HG02943 (cell line): ENCODE data around the gene GSTA5.
"Not testable (repeated sequence)": the region's sequence is repeated elsewhere in the genome, so short reads cannot be mapped to it uniquely, and the experiment has no call there.

Source experiments
- ATAC-seq: cut with Tn5 transposase; IDR thresholded peaks from one replicate; pipeline ENCODE4 v1.9.1; 2021; ENCODE audit warnings: mild to moderate bottlenecking, low read depth, moderate library complexity; ENCODE audit not compliant: unreplicated experiment

The GSTA5 gene

GRCh38 chr6:52799272-52799671 is 41.3 kb downstream of the GSTA5 start:
- ATAC-seq: not testable (repeated sequence)

- ATAC-seq: not testable (repeated sequence)
Measured at GRCh38 chr6:52794366-52794765, 46.2 kb downstream of the GSTA5 start.

DNA sequence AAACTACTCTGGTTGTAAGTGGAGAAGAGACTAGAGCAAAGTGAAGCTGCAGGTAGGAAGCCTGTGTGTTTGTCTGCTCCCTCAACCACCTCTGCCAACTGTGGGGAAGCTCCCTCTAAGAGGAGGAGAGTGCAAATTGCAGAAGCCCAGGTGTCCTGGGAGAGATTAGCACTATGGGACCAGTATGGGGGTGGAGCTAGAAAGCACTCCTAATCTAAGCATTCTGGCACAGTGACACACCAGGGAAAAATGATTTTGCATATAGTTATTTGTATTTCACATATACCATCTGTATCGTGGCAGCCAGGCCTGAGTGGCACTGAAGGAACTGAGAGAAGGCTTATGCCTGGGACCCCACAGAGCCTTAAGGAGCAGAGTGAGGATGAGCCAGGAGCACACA is 49.8 kb downstream of the GSTA5 start:
- ATAC-seq: no peak

DNA sequence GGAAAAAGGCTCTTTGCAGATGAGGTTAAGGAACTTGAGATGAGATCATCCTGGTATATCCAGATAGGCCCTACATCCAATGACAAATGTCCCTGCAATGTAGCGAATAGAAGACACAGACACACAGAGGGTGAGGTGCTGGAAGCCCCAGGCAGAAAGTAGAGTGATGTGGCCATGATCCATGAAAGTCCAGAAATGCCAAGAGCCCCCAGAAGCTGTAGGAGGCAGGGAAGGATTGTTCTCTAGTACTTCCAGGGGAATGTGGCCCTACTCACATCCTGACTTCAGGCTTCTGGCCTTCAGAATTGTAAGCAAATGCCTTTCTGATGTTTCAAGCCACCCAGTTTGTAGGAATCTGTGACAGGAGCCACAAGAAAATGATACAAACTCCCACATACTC is 51.0 kb downstream of the GSTA5 start:
- ATAC-seq: not testable (repeated sequence)

DNA sequence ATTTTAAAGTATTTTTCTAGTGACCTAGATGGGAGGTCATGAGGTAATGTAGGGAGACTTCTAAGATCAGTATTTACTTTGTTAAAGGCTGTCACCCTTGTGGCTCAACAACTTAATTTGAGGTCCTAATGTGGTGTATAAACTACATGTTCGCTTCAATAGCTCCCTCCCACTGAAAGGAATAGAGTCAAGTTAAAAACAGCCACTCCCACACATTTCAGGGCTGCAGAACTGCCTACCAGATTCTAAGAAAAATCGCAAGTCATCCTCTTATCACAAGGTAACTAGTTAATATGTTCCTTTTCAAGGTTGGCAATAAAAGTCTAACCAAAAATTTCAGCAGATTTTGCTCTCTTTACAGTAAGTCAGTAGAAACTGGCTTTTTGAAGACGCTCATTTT is 52.1 kb downstream of the GSTA5 start:
- no peak for ATAC-seq

DNA sequence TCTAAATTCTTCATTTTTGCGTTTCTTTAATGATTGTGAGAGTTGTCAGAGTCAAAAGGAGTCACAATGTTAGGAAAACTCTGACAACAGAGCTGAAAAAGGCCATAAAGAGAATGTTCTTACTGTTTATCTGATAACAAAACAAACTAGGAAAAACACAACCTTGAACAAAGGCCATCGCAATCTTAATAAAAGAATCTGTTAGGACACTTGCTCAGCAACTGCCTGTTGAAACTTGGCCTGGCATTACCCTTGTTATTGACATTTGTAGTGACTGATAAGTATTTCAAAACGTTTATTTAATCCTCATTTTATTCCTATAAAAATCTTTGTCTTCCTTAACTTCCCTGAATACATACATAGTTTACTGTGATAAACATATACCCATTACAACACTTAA is 52.7 kb downstream of the GSTA5 start:
- no peak for ATAC-seq

DNA sequence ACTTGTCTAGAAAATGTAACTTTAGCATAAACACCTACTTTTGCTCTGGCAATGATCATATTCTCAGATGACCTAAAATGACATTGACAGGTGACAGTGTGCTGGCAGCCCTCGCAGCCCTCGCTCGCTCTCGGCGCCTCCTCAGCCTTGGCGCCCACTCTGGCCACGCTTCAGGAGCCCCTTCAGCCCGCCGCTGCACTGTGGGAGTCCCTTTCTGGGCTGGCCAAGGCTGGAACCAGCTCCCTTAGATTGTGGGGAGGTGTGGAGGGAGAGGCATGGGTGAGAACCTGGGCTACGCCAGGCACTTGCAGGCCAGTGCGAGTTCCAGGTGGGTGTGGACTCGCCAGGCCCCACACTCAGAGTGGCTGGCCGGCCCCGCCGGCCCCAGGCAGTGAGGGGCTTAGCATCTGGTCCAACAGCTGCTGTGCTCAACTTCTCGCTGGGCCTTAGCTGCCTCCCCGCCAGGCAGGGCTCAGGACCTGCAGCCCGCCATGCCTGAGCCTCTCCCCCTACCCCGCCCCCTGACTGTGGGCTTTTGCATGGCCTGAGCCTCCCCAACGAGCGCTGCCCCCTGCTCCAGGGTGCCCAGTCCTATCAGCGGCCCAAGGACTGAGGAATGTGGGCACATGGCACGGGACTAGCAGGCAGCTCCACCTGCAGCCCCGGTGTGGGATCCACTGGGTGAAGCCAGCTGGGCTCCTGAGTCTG is 54.2 kb downstream of the GSTA5 start:
- no peak for ATAC-seq

GRCh38 chr6:52782696-52783274 is 57.8 kb downstream of the GSTA5 start:
- ATAC-seq: not testable (repeated sequence)

DNA sequence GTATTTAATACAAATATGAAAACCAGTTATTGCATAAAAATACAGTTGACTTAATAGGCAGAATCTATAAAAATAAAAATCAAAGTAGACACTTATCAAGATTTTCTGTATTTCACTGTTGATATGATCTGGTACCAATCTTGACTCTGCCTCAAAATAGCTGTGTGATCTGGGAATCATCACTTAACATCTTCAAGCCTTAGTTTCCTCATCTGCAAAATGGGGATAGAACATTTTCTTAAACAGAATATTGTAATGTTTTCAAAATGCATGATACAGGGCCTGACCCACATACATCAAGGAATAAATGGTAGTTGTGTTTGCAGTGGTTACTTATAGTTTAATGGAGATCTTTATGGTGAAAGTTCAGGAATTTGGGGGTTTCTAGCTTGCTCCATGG is 58.4 kb downstream of the GSTA5 start:
- ATAC-seq: not testable (repeated sequence)
